ENCODE data around the gene GRM5.
"Not testable (repeated sequence)": the region's sequence is repeated elsewhere in the genome, so short reads cannot be mapped to it uniquely, and the experiment has no call there.

- TF ChIP-seq CTCF (IDR thresholded peaks at IDR 0.05); POLR2AphosphoS5 (IDR thresholded peaks at IDR 0.05; ENCODE audit: low read depth, low read length): not testable (repeated sequence)
- peak in 1 of 2 experiments; percentile 42; a peak in 1 of 4 replicates for TF ChIP-seq REST (IDR thresholded peaks at IDR 0.05; ENCODE audit: insufficient read depth in 1 of 2, low read depth in 2 of 2, low read length in 1 of 2)
These were observed 2.9 kb downstream of the GRM5 start for GRCh38 chr11:89062771-89063298.

Measured in Panc1 (cell line).